GM19372 (cell line): ENCODE measurements around the gene MRAP.

Experiments used
- ATAC-seq: cut with Tn5 transposase; IDR thresholded peaks from one replicate; pipeline ENCODE4 v1.9.1; 2021; ENCODE audit warnings: mild to moderate bottlenecking, low read depth, moderate library complexity; ENCODE audit not compliant: unreplicated experiment

The MRAP gene

DNA sequence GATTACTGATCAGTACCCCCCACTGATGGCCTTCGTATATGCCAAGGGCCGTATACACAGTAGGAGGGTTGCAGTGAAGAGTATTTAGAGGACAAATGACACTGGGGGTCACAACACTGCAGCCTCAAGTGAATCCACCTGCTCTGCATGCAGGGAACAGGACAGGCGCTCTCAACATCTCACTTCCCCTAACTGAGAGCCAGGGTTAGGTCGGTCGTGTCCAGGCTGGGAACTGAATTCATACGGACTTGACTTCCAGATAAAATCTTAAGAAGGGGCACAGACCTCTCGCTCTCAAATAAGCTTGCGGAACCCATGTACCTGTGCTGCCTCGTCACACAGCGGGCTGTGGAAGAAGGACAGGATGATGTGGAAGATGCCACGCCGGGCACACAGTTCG lies 22.8 kb downstream of the MRAP start:
- no peak for ATAC-seq

- ATAC-seq = no peak
These were observed 23.4 kb downstream of the MRAP start for GRCh38 chr21:32322103-32322502.

GRCh38 chr21:32322676-32323075 lies 24.0 kb downstream of the MRAP start:
- no peak for ATAC-seq

GRCh38 chr21:32325706-32326105 lies 27.1 kb downstream of the MRAP start:
- no peak for ATAC-seq

- no peak for ATAC-seq
These were observed 29.9 kb downstream of the MRAP start for GRCh38 chr21:32328595-32328994.

- no peak for ATAC-seq
These were observed 30.7 kb downstream of the MRAP start for GRCh38 chr21:32329331-32329730.

- no peak for ATAC-seq
These were observed 31.1 kb downstream of the MRAP start for GRCh38 chr21:32329776-32330175.

DNA sequence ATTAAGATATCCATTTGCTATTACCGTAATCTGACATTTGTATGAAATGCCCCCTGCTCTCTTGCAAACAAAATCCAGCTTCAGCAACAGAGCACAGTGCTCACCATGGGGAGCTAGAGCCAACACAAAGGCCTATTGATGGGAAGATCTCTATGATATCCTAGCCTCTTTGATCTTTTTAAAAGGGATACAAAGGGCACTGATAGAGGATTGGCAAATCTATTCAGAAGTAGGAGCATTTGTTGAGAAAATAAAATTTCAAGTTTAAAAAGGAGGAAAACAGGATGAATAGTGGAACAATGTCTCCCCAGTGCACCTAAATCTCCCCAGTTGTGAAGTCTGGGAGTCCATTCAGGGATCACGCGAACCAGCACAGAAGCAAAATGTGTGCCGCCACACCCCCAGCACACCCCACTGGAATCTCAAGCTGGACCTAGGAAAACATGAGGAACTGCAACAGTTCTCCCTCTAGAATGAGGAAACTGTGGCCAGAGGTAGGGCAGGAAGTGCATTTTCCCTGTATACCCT lies 32.2 kb downstream of the MRAP start:
- ATAC-seq = no peak

DNA sequence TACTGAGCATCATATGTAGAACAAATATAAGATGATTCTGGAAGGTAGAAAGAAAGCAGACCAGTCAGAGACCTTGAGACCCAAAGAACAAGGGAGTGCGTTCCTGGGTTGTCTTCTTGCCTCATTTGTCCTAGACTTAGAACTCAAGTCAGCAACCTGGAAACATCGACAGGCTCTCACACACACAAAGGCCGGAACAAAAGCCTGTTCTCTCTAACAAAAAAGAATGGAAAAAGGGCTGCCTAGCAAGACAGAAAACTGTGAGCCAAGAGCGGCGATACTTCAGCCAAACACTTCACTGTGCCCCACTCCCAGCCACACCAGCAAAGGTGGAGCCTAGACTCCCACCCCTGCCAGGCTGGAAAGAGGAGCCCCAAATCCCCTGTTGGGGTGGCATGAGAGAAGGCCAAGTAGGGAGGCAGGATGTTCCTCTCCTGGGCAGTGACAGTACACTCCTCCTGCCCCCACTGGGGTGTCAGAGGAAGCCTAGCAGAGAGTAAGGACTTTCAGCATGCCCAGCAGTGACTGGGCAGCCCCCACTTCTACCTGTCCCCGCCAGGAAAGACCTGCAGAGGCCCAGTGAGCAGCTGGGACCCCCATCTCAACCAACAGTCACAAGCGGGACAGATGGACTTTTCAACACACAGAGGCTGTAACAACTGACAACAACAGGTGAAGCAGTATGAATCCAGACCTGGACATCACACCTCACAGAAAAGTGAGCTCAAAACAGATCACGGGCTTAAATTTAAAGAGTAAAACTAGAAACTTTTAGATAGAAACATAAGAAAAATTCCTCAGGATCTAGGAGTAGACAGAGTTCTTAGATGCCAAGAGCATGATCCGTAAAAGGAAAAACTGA lies 33.0 kb downstream of the MRAP start:
- ATAC-seq = no peak

- no peak for ATAC-seq
These were observed 33.9 kb downstream of the MRAP start for GRCh38 chr21:32332463-32332951.

DNA sequence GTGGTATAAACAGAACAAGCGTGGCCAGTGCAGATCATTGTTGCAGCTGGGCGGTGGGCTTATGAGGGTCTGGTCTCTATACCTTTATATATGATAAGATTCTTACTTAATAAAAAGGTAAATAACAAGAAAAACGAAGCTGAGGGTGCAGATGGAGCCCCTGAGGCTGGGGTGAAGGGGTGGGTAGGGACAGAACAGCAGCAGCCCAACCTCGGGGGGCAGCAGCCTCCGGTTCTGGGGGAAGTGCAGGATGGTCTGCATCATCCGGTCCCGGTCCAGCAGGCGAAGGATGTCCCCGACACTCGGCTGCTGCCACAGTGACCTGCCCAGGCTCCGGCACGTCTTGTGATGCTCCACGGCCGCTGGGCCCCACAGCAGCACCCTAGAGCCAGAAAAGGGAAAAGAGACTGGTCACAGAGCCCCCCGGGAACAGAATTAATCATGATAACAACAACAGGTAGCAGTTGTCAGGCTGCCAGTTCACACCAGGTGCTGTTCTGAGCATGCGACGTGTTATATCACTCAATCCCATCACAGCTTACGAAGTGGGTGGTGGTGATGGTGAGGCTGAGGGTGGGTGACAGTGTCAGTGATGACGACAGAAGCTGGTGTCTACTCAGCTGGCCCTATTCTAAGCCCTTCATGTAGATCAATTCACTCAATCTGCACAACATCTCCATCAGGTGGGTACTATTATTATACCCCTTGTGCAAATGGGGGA lies 35.5 kb downstream of the MRAP start:
- no peak for ATAC-seq

DNA sequence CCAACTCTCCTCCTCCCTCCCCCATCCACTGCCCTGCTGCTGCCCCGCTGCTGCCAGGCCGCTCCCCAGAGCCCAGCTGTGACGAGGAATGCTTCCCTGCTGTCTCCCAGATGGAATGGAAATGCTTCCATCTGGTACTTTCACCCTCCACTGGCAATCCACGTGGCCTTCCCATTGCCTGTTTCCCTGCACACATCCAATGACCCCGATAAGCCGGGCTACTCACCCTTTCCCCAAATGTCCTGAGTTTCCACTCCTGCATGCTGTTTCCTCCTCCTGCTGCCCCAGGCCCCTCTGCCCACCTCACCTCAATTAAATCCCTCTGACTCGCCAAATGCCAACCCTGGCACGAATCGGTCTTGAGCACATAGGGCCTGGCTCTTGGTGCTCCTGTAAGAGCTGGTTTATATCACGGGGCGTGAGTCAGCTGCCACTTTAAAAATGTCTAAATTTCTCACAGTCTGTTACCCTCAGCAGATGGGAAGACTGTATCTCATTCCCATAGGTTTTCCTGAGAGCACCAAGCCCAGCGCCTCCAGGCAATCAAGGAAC lies 36.4 kb downstream of the MRAP start:
- no peak for ATAC-seq

DNA sequence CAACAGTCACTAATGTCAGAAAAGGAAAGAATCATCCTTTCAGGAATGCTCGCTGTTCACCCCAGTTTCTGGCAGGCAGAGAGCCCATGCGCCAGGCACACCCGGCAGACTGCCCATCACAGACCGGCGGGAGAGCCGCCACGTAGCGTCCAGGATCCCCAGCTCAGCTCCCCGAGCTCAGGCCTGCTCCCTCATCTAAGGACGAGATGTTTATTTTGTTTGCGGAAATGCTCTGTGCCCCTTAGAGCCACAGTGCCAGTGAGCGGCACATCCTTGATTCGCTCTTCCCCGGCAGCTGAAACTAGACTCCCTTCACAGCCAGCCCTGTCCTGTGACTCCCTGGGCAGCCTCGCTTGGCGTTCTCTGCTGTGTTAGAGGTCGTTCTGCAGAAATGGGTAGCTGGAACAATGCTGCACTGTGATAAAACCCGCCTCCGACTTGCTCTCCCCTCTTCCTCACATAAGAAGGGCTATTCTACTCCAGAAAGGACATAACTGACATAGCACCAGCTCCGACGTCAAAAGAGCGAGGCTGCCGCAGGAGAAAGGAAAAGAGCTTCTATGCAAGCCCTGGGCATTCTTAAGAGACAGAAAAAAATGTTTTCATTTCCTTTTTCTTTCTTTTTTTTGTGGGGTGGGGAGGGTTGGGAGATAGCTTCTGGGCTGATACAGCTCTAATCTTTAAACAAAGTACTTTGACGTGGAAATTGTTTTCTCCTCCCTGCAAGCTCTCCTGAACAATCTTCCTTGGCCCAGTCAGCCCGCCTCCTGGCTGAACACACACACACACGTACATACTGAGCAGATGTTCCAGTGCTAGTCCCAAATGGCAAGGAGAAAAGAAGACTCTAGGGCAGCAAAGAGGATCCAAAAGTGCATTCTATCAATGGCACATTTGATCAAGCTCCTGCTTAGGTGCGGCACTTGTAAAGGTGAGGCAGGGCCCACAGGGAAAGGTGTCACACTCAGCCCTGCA lies 37.2 kb downstream of the MRAP start:
- no peak for ATAC-seq

GRCh38 chr21:32336711-32337110 lies 38.1 kb downstream of the MRAP start:
- no peak for ATAC-seq

GRCh38 chr21:32337206-32337605 lies 38.6 kb downstream of the MRAP start:
- no peak for ATAC-seq

DNA sequence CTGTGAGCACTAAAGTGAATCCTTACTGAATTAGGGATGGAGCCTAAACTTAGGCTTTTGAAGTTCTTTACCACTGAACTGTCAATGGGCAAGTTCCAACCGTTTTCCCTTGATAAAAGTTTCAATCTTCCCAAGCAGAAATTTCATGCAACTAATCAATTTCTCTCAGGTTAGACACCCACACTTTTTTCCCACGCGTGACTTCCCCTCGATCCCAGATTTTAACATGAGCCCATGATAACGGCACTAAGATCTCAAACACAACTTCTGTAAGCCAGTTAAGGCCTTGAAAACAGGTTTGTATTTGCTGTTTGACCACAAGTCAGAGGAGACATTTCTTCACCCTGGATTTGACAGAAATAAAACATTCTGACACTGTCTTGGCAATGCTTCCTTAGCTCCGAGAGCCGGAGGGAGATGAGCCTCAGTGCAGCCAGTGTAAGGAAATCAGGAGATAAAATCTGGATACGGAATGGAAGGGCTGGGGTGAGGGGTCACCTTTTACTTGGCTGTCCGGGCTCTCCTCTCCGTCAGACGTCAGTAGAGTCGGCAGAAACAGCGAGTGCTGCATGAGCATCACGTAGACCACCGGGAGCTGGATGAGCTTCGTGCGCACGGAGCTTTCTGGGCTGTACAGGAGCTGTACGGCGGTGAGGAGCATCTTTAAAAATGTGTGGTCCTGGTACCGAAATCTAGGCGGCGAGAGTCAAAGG lies 39.7 kb downstream of the MRAP start:
- ATAC-seq = no peak

- no peak for ATAC-seq
These were observed 42.5 kb downstream of the MRAP start for GRCh38 chr21:32340863-32341848.

DNA sequence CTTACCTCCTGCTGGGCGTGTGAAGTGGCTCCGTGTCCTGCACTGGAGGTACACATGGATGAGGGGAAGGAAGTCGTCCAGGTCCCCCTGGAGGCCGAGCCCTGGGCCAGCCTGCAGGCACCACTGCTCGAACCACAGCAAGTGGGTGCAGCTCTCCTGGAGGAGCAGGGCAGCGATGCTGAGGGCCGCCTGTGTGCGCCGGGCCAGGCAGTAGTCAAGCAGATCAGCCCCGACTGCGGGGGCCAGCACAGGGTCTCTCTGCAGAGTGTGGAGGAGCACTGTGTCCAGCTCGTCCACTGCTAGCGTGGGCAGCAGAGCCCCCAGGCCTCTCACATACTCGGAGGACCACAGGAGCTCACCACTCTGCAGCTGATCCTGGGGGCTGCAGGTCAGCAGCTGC lies 48.3 kb downstream of the MRAP start:
- ATAC-seq = no peak
